Epidermal melanocyte (primary cell): ENCODE measurements around the gene SMARCB1.

Experiments used
- DNase-seq: peaks from one replicate; pipeline ENCODE4 v3.0.0; 2011; ENCODE audit warnings: low spot score; ENCODE audit not compliant: insufficient read length

The SMARCB1 gene

DNA sequence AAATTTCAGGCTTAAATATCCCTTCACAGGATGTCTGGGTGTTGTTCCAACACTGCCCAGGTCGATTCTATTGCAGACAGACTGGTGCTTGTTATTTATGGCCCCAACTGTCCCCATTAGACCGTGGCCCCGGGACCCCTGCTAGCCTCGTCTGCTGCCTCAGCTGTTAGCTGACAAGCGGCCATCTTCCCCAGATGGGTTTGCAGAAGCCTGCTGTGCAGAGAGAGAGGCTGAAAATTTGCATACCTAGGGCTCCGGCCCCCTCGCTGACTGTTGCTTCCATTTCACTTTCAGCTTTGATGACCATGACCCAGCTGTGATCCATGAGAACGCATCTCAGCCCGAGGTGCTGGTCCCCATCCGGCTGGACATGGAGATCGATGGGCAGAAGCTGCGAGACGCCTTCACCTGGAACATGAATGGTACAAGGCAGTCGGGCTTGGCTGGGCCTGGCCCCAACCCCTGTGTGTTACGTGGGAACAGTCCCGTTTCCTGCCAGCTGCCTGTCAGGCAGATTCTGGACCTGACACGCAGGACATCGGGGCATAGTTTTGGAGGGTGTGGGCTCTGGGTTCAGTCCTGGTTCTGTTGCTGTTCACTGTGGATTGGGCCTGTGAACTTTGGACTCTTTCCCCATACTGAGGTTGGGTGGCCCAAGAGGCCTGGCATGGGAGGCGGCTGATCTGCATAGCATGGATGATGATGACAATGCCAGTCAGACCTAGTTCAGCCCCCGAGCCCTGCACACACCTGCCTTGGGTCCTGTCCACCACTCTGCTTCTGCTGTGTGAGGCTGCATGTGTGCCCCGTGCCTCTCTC is 16.4 kb downstream of the SMARCB1 start:
- DNase-seq: no peak

- DNase-seq: no peak
Measured at GRCh38 chr22:23804781-23805291, 18.1 kb downstream of the SMARCB1 start.

GRCh38 chr22:23806837-23807236 is 20.1 kb downstream of the SMARCB1 start:
- DNase-seq: no peak

GRCh38 chr22:23812378-23812777 is 25.6 kb downstream of the SMARCB1 start:
- DNase-seq: no peak

- DNase-seq: no peak
Measured at GRCh38 chr22:23815541-23816155, 28.9 kb downstream of the SMARCB1 start.

- no peak for DNase-seq
Measured at GRCh38 chr22:23816156-23816976, 29.6 kb downstream of the SMARCB1 start.

- no peak for DNase-seq
Measured at GRCh38 chr22:23817146-23817545, 30.4 kb downstream of the SMARCB1 start.

DNA sequence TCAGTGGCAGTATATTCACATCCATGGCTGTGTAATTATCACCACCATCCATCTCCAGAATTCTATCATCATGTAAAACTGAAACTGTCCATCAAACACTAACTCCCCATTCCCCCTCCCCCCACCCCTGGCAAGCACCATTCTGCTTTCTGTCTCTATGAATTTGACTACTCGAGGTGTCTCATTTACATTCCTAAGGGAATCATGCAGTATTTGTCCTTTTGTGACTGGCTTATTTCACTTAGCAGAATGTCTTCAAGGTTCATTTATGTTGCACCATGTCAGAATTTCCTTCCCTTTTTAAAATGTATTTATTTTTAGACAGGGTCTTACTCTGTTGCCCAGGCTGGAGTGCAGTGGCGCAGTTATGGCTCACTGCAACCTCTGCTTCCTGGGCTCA is 31.8 kb downstream of the SMARCB1 start:
- no peak for DNase-seq

DNA sequence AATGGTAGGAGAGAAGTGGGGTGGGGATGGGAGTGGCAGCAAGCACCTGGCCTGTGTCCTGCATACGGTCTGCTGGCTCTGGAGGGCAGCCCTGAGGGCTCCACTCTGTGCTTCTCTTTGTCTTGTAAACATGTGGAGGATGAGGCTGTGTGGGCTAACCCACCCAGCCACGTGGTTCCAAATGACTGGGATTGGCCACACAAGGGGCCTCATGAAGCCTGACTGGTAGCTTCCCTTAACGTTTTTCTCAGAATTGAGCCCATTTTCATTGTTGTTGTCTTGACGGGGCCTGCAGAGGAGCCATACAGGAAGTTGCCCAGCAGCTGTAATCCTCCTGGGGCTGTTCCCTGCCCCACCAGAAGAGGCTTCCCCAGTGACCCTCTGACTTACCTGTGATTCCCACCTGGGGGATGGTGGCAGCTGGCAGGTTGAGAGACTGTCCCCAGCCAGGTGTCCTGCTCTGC is 34.0 kb downstream of the SMARCB1 start:
- no peak for DNase-seq

DNA sequence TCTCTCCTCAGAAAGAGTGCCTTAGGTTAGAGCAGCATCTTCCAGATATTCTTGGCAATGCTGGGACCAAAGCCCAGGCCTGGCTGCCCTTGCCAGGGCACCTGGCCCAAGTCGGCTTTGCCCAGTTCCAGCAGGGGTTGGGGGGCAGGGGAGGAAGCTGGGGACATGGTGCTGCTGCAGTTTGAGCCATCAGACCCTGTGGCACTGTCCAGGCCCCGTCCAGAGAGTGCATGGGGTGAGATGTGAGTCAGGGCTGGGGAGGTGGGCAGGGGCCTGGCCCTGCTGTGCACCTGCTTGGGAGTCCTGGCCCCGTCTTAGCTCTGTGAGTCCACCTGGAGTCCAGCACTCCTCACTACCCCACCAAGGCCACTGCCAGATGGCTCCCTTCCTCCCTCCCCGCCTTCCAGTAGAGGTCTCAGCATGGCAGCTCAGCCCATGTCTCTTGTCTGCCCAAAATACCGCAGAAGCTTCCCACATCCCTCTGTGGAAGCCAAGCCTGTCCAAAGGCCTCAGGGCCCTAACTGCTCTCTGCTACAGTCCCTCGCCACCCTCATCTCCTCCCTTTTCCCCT is 35.4 kb downstream of the SMARCB1 start:
- DNase-seq: no peak

DNA sequence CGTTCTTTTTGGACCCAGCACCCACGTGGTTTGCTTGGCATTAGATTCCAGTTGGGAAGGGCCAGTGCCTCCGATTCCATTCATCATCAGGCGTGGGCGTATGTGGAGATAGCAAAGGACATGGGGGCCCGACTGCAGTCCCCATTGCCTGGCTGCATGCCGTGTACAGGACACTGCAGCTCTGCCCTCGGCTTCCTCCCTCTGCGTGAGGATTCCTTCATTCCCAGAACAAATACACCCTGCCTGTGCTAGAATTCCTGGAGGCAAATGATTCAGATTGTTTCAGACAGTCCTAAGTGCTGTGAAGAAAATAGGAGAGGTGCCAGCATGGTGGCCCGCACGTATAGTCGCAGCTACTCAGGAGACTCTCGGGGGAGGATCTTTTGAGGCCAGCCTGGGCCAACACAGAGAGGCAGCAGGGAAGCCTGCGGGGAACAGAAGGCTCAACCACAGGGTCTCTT is 36.6 kb downstream of the SMARCB1 start:
- no peak for DNase-seq

- DNase-seq: no peak
Measured at GRCh38 chr22:23824476-23825245, 37.9 kb downstream of the SMARCB1 start.

- DNase-seq: no peak
Measured at GRCh38 chr22:23825246-23825905, 38.6 kb downstream of the SMARCB1 start.

DNA sequence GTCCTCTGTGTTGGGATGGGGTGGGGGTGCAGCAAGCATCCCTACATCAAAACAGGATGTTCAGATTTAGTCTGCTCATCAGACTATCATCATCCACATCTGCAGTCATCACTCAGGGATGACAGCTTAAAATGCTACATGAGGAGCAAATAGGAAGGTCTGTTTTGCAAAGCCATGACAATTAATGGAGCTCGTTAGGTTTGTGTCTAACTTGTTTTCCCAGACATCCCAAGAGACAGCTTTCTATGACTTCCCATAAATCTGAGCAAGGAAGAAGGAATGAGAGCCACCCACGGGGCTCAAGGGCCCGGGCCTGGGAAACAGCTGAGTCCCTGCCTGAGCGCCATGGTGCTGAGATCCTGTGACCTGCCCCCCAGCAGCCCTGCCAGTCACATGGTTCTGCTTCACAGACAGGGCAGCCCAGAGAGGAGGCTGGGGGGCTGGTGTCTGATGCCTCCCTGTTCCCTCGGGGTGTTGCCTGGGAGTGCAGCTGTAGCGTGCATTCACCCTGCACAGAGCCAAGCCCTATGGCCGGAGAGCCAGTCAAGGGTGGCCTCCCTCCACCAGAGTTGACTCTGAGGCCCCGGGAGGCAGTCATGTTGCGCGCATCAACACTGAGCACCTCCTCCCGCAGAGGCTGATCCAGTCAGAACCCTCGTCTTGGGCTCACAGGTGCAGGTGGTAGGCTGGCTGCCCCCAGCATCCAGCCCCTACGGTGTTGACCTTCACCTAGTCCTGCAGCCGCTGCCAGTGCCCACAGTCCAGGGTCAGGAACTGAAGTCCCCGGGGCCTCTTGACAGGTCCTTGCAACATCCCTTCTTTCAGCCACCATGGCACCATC is 40.0 kb downstream of the SMARCB1 start:
- DNase-seq: no peak

GRCh38 chr22:23827351-23827995 is 40.7 kb downstream of the SMARCB1 start:
- no peak for DNase-seq

- no peak for DNase-seq
Measured at GRCh38 chr22:23828800-23829680, 42.3 kb downstream of the SMARCB1 start.

GRCh38 chr22:23829845-23830372 is 43.1 kb downstream of the SMARCB1 start:
- no peak for DNase-seq
